Heart left ventricle (tissue), 13 donors: ENCODE measurements around the gene EXD3.

Experiments used
- CTCF ChIP-seq, 12 donors: fragments of 200-600 bp; sonication (generic) in 4 of 12; IDR thresholded peaks; one replicate each; pipeline versions ENCODE4 v1.5.0 to v1.8.0; 2018 to 2022; ENCODE audit warnings: antibody characterized with exemption in 12 of 12, mild to moderate bottlenecking in 5 of 12
- POLR2A ChIP-seq, 2 donors: fragments of 450-650 bp; IDR thresholded peaks; one replicate each; pipeline ENCODE4 v1.6.1; 2017; ENCODE audit warnings: antibody characterized with exemption in 2 of 2, mild to moderate bottlenecking in 2 of 2, moderate library complexity in 2 of 2
- donor health status: ischemic (EF 13 %, LVEDD 7.1; RV severe dilation, severe dysfunction).
- donor health status: DM: no; HTN: yes; CAD: no.
- donor health status: DM: no; HTN: no; CAD: no.
- donor health status: ischemic (EF 25% LVEDD 6.9; RV normal size, moderate dysfunction).
- donor health status: ischemic (EF 25% LVEDD 5.7; RV mildly dilated, moderate dysfunction).
- donor health status: ischemic (EF 35%, LVEDD 5.7; RV mildly dilated, moderate dysfunction).
- donor health status: nonischemic (EF 11% LVEDD 7.7; RV severe dilation, severe dysfunction).
- donor health status: DM: yes; HTN: yes; CAD: no.
- donor health status: PGD.
- donor health status: ischemic (EF 29% LVEDD 5.4; RV normal size, mild dysfunction).
- donor health status: nonischemic (EF 23%, LVEDD 6.1; RV moderate dilation, normal function).

DNA sequence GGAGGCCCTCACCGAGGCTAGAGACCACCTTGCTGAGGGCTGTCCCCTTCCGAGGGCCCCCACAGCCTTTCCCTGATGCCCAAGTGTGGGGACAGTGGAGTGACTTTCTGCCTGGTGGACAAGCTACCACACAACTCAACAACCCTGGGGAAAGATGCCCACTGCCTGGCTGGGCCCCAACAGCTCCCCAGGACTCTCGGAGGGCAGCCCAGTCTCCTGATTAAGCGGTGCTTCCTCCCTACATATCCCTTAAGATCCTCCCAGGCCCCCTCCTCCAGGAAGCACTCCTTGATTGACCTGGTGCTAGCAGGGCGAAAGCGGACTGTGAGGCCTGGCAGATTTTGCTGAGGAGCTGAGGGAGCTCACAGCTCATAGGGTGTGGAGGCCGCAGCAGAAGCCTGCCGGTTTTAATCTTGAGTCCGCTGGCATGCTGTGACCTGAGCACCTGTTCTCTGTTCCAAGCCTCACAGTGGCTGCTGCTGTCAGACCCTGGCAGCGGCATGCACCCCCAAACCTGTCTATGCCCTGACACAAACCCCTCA lies 34.0 kb upstream of the EXD3 start:
- TF ChIP-seq CTCF (IDR thresholded peaks at IDR 0.05) (no peak), POLR2A (IDR thresholded peaks at IDR 0.05) (no peak)
